Measurements from ENCODE around the gene PLEKHB2.
"Not testable (repeated sequence)": the region's sequence is repeated elsewhere in the genome, so short reads cannot be mapped to it uniquely, and the experiment has no call there.

The PLEKHB2 gene

DNA sequence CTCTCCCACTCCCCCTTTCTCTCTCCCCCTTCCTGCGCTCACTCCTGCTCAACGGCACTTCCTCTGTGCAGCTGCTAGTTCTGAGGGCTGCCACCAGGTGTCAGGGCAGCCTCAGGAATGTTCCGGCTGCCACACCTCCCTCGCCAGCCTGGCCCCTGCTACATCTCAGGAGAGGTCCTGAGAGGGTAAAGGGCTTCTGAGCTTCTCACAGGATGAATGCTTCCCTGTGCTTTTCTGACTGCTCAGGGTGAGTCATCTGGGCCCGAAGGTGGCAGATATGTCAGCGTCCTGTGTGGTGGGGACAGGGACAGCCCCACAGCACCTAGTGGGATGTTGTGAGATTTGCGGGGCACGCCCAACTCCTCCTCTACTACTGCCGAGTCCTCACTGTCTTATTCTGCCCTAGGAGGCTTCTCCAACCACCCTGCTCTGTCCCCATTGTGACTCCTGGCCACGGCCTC, 49.0 kb downstream of the PLEKHB2 start:
- DNase-seq (ENCODE audit: low read depth): peak; percentile 77
- TF ChIP-seq, protein P1, sequence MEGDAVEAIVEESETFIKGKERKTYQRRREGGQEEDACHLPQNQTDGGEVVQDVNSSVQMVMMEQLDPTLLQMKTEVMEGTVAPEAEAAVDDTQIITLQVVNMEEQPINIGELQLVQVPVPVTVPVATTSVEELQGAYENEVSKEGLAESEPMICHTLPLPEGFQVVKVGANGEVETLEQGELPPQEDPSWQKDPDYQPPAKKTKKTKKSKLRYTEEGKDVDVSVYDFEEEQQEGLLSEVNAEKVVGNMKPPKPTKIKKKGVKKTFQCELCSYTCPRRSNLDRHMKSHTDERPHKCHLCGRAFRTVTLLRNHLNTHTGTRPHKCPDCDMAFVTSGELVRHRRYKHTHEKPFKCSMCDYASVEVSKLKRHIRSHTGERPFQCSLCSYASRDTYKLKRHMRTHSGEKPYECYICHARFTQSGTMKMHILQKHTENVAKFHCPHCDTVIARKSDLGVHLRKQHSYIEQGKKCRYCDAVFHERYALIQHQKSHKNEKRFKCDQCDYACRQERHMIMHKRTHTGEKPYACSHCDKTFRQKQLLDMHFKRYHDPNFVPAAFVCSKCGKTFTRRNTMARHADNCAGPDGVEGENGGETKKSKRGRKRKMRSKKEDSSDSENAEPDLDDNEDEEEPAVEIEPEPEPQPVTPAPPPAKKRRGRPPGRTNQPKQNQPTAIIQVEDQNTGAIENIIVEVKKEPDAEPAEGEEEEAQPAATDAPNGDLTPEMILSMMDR (conservative IDR thresholded peaks at IDR 0.05; ENCODE audit: low read depth, low read length): peak; percentile 91
- no peak overlapping the region for H3K4me3 ChIP-seq (ENCODE audit: low read depth, low read length)

DNA sequence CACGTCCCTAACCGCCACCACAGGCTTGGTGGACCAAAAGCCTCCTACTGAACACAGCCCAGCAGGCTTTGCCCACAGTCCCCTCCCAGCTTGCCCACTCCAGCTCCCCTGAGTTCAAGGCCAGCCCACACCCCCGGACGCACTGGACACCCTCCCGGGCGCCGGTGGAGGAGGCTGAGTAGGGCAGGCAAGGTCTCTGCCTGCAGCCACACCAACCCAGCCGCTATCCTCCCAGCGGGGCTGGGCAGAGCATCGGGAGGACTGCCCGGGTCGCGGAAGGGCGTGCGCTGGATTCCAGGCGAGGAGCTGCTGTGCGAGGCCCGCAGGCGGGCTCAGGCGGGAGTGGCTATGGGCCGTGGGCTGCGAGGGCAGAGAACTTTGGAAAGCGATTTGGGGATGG, 49.5 kb downstream of the PLEKHB2 start:
- DNase-seq (ENCODE audit: low read depth): no peak
- H3K4me3 ChIP-seq (ENCODE audit: low read depth, low read length): no peak overlapping the region
- TF ChIP-seq, protein P1 (conservative IDR thresholded peaks at IDR 0.05; ENCODE audit: low read depth, low read length): no peak

DNA sequence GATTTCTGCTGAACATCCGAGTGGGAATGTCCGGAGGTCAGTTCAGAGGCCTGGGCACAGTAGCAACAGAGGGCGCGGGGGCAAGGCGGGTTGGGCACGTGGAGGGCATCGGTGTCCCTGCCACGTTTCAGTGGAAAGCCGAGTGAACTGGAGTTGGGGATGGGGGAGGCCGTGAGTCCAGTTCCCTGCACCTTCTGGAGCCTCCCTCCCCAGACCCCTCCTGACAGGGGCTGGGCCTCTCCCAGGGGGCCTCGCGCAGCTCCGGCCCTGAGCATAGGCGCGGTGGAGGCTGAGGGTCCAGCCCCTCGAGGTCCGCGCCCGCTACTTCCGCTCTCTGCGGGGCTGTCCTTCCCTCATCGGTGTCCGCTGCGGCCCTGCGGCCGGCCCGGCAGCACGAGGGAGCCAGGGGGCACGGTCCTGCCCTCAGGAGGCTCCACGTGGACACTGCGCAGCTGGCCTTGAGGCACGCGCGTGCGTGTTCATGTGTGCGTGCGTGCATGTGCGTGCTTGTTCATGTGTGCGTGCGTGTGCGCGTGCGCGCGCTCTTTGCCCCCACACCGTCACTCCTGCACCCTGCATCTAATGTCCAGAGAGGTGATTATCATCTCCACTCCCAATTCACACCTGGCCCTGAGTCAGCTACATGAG, 50.2 kb downstream of the PLEKHB2 start:
- DNase-seq (ENCODE audit: low read depth): no peak
- TF ChIP-seq, protein P1 (conservative IDR thresholded peaks at IDR 0.05; ENCODE audit: low read depth, low read length): no peak
- no peak overlapping the region for H3K4me3 ChIP-seq (ENCODE audit: low read depth, low read length)

DNA sequence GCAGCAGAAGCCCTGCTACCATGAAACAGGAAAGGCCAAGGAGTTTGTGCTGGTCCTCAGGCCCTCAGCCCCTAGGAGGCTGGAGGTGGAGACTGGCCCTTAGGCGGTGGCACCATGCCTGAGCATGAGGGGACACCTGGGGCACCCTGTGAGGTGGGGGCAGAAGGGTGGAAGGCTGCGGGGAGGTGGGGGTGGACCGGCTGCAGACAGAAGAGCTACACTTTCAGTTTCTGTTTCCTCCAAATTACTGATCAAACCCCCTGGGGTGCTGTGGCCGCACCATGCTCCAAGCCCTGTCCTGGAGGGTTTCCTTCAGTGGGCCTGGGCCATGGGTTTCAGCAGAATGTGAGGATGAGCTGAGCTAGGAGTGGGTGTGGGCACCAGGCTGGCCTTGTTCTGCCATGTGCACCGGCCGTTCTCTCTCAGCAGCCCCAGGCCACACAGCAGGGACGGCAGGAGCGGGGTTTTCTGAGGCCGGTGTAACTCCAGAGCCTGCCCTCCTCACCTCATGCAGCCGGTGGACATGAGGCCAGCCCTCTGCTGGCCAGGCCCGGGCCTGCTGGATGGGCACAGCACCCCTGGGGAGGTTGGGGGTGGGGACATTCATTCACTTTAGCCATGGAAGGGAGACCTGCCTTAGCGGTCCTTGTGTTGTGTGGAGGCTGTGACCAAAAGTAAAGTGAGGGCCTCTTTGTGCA, 51.5 kb downstream of the PLEKHB2 start:
- H3K4me3 ChIP-seq (ENCODE audit: low read depth, low read length): peak overlapping the region; percentile 5
- peak; percentile 23 for DNase-seq (ENCODE audit: low read depth)
- TF ChIP-seq, protein P1 (conservative IDR thresholded peaks at IDR 0.05; ENCODE audit: low read depth, low read length): peak; percentile 27

DNA sequence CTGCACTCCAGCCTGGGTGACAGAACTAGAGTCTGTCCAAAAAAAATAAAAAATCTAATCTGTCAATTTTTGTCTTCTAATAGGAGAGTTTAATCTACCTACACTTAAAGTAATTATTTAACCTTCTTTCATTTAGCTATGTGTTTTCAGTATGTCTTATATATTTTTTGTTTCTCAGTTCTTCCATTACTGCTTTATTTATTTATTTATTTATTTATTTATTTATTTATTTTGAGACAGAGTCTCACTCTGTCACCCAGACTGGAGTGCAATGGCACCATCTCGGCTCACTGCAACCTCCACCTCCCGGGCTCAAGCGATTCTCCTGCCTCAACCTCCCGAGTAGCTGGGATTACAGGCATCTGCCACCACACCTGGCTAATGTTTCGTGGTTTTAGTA, 60.4 kb downstream of the PLEKHB2 start:
- not testable (repeated sequence) for H3K4me3 ChIP-seq (ENCODE audit: low read depth, low read length); DNase-seq (ENCODE audit: low read depth)

DNA sequence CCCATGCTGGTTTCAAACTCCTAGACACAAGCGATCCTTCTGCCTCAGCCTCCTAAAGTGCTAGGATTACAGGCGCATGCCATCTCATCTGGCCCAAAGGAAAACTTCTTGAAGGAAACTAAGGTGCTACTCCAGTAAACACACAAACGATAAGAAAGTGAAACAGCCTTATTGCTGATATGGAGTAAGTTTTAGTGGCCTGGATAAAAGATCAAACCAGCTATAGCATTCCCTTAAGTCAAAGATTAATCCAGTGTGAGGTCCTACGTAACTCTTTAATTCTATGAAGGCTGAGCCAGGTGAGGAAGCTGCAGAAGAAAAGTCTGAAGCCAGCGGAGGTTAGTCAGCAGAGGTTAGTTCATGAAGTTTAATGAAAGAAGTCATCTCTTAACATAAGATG, 63.4 kb downstream of the PLEKHB2 start:
- no peak for DNase-seq (ENCODE audit: low read depth)
- TF ChIP-seq, protein P1 (conservative IDR thresholded peaks at IDR 0.05; ENCODE audit: low read depth, low read length): no peak
- H3K4me3 ChIP-seq (ENCODE audit: low read depth, low read length): no peak overlapping the region

DNA sequence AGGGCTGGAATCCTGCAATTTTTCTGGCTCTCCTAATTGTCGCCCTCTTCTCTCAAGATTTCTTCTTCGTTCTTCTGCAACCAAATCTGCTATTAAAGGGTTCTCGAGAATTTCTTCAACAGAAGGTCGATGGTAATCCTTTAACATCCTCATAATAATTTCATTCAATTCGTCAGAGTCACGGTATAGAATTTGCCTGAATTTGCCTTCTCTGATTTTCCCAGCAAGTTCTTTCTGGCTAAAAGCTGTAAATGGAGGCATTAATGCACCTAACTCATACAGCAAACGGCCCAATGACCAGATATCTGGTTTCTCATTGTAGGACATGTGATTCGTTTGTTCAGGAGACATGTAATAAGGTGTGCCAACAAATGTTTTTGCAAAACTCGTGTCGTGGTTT, 72.9 kb downstream of the PLEKHB2 start:
- H3K4me3 ChIP-seq (ENCODE audit: low read depth, low read length); DNase-seq (ENCODE audit: low read depth): not testable (repeated sequence)

DNA sequence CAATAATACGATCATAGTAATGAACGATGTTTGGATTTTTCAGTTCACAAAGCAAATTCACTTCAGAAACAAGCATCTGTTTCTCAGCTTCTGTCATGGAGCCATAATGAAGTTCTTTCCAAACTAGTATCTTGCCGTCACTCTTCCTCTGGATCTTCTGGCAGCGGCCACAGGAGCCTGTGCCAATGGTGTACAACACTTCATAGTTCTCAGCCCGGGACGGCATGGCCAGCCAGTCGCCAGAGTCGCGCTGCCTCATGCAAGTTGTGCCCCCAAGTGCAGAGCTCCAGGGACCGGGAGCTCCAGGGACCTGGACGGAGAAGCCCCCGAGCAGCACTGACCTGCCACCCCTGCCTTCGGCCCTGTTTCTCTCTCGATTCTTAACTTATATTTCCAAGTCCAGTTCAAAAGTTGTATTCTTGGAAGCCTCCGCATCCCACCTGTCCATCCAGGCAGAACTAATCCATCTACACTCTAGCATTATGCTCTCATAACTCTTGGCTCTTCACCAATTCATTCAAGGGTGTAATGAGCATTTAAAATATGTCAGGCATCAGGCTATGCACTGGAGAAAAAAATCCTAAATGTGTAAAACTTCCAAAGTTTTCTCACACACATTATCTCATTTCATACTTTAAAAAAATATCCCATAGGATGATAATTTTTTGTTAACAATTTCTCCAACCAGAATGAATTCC, 73.7 kb downstream of the PLEKHB2 start:
- H3K4me3 ChIP-seq (ENCODE audit: low read depth, low read length); DNase-seq (ENCODE audit: low read depth): not testable (repeated sequence)

DNA sequence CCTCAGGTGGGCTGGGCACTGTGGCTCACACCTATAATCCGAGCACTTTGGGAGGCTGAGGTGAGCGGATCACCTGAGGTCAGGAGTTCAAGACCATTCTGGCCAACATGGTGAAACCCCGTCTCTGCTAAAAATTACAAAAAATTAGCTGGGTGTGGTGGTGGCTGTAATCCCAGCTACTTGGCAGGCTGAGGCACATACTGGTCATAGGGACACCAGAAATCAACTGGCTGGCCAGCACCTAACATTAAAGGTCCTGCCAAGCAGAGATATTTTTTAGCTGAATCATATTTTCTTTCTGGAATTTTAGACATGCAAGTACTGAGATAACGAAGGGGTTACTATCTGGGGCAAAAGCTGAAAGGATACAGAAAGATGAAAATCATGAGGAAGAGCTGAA, 76.3 kb downstream of the PLEKHB2 start:
- DNase-seq (ENCODE audit: low read depth); H3K4me3 ChIP-seq (ENCODE audit: low read depth, low read length): not testable (repeated sequence)

DNA sequence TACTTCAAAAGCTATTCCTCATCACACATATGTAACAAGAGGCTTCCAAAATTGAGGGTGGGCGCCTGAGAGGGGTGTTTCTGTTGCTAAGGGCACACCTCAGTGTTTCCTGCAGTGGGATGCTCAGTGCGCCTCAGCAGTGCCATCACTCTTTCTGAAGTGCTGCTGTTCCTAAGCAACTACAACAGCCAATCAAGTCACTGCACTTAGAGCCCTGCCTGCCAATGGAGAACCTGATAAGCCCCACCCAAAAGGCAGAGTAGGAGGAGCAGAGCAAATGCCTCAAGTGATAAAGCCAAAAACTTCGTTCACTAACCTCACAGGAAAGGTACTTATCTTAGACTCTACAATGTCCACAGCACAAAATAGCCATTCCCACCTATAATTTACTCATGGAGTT, 88.3 kb downstream of the PLEKHB2 start:
- not testable (repeated sequence) for DNase-seq (ENCODE audit: low read depth); H3K4me3 ChIP-seq (ENCODE audit: low read depth, low read length)

DNA sequence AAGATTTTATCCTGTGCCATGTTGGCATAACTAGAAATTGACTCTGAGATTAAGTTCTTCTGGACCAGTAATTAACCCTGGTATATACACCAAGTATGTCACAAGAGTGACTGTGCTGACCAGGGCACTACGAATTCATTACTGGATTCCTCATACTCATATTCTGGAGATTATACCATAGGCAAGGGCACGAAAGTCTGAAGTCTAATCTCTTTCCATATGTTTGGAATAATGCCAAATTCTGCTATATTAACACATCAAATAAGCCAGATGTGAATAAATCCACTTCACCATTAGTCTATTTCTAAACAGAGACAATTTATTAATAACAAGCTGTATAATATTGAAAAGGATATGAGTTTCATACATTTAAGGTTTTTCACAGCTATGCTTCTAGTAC, 91.0 kb downstream of the PLEKHB2 start:
- not testable (repeated sequence) for H3K4me3 ChIP-seq (ENCODE audit: low read depth, low read length); DNase-seq (ENCODE audit: low read depth)
